Measurements from ENCODE around the gene SERTAD1. TPM values are rescaled to one million over a fixed set of nuclear protein-coding genes. Genes with fewer than 3 reads are reported as not detected.

The SERTAD1 gene
- total RNA-seq, 1 donor from 2014 or later, result 39.7 TPM

DNA sequence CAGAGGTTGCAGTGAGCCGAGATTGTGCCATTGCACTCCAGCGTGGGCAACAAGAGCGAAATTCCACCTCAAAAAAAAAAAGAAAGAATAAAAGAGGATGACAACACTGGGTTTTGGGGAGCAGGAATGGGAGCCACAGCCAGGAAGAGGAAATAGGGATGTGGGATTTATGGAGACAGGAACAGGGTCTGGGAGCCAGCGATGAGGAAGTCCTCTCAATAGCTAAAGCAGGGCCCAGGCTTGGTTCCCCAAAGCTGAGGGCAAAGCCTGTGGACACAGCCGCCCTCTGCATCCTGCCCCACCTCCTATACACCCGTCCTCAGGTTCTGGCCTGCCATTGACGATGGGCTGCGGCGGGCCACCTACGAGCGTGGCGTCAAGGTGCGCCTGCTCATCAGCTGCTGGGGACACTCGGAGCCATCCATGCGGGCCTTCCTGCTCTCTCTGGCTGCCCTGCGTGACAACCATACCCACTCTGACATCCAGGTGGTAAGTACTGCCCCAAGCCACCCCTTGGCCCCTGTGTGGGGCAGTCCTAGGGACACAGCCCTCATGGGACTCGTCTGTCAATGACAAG lies 49.4 kb downstream of the SERTAD1 start:
- no peaks in the 10 kb centered on the region for H3K4me1 ChIP-seq
- H3K27me3 ChIP-seq, result no peaks in the 10 kb centered on the region
- TF ChIP-seq, protein P1, sequence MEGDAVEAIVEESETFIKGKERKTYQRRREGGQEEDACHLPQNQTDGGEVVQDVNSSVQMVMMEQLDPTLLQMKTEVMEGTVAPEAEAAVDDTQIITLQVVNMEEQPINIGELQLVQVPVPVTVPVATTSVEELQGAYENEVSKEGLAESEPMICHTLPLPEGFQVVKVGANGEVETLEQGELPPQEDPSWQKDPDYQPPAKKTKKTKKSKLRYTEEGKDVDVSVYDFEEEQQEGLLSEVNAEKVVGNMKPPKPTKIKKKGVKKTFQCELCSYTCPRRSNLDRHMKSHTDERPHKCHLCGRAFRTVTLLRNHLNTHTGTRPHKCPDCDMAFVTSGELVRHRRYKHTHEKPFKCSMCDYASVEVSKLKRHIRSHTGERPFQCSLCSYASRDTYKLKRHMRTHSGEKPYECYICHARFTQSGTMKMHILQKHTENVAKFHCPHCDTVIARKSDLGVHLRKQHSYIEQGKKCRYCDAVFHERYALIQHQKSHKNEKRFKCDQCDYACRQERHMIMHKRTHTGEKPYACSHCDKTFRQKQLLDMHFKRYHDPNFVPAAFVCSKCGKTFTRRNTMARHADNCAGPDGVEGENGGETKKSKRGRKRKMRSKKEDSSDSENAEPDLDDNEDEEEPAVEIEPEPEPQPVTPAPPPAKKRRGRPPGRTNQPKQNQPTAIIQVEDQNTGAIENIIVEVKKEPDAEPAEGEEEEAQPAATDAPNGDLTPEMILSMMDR (IDR thresholded peaks at IDR 0.05), result no peak
- DNase-seq (ENCODE audit: low spot score in 2 of 2), result no peak
- H3K36me3 ChIP-seq, result peaks cover 58 to 76% of the 10 kb centered on the region in 2 donors
- intact Hi-C loops (cut with DNase I), result no loop called here
- no peak overlapping the region for H3K27ac ChIP-seq
- H3K9me3 ChIP-seq, result no peaks in the 10 kb centered on the region
- H3K4me3 ChIP-seq, result no peak overlapping the region

DNA sequence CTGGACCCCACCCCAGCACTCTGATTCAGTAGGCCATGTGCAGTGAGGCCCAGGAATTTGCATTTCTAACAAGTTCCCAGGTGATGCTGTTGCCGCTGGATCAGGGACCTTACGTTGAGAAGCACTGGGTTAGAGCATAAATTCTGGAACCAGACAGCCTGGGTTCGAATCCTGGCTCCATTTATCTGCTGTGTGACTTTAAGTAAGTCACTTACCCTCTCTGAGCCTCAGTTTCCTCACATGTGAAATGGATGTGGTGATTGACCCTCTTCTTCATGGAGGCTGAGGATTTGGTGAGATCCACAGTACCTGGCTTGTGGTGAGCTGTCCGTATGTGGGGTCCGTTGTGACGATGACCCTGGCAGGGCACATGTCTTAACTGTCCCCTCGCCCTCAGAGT lies 51.7 kb downstream of the SERTAD1 start:
- peaks cover 61 to 89% of the 10 kb centered on the region in 2 donors for H3K36me3 ChIP-seq
- H3K27ac ChIP-seq, result no peak overlapping the region
- no peak overlapping the region for H3K4me3 ChIP-seq
- H3K27me3 ChIP-seq, result no peaks in the 10 kb centered on the region
- intact Hi-C loops (cut with DNase I), result no loop called here
- no peaks in the 10 kb centered on the region for H3K9me3 ChIP-seq
- TF ChIP-seq, protein P1 (IDR thresholded peaks at IDR 0.05), result no peak
- DNase-seq (ENCODE audit: low spot score in 2 of 2), result no peak
- H3K4me1 ChIP-seq, result no peaks in the 10 kb centered on the region

DNA sequence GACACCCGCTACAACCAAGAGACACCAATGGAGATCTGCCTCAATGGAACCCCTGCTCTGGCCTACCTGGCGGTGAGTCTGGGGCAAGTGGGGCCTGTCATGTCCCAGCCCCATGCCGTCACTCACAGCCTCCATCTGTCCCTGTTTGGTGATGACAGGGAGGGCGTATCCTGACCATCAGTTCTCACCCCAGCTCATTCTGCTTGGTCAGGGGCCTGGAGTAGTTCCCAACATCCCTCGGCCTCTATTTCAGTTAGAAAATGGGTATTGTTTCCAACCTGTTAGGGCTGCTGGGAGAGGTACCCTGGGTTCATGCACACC lies 54.0 kb downstream of the SERTAD1 start:
- Histone ChIP-seq H3K9me3 (no peaks in the 10 kb centered on the region), H3K27ac (no peak overlapping the region), H3K27me3 (no peaks in the 10 kb centered on the region), H3K36me3 (peaks cover 69 to 92% of the 10 kb centered on the region in 2 donors), H3K4me3 (no peak overlapping the region), H3K4me1 (no peaks in the 10 kb centered on the region)
- no peak for DNase-seq (ENCODE audit: low spot score in 2 of 2)
- intact Hi-C loops (cut with DNase I), result no loop called here
- TF ChIP-seq, protein P1 (IDR thresholded peaks at IDR 0.05), result no peak

Other genes with a start within 250 kb of the SERTAD1 start
- 19.4 TPM for gene MAP3K10, start 234.6 kb downstream of the SERTAD1 start, total RNA-seq
- not detected for gene TTC9B, start 207.6 kb downstream of the SERTAD1 start, total RNA-seq
- gene CCNP, start 199.3 kb downstream of the SERTAD1 start, total RNA-seq, result not detected
- 137 TPM for gene AKT2, start 140.6 kb downstream of the SERTAD1 start, total RNA-seq
- 10.4 TPM for gene C19orf47, start 77.6 kb downstream of the SERTAD1 start, total RNA-seq
- 345 TPM for gene PLD3, start 77.3 kb downstream of the SERTAD1 start, total RNA-seq
- gene HIPK4, start 35.8 kb downstream of the SERTAD1 start, total RNA-seq, result not detected
- 3.3 TPM for gene PRX, start 12.6 kb downstream of the SERTAD1 start, total RNA-seq
- 36.9 TPM for gene SERTAD3, start 18.3 kb upstream of the SERTAD1 start, total RNA-seq
- gene BLVRB, start 39.8 kb upstream of the SERTAD1 start, total RNA-seq, result 295 TPM
- gene SPTBN4, start 41.0 kb upstream of the SERTAD1 start, total RNA-seq, result 0.43 TPM
- gene SHKBP1, start 150.9 kb upstream of the SERTAD1 start, total RNA-seq, result 192 TPM
- gene LTBP4, start 175.4 kb upstream of the SERTAD1 start, total RNA-seq, result 691 TPM